ENCODE results near the gene MRPL54. TPM values are rescaled to one million over a fixed set of nuclear protein-coding genes. Genes with fewer than 3 reads are reported as not detected.
"Not testable (repeated sequence)": the region's sequence is repeated elsewhere in the genome, so short reads cannot be mapped to it uniquely, and the experiment has no call there.

Gene MRPL54
- total and polyA plus RNA-seq, 2 experiments from 2014 or later = 37.9 to 91.2 TPM

- TF ChIP-seq CTCF (IDR thresholded peaks at IDR 0.05; ENCODE audit: low read depth, low read length) = no peak
- Histone ChIP-seq H3K4me3 (no peak overlapping the region), H3K27ac (no peak overlapping the region), H3K36me3 (no peaks in the 10 kb centered on the region), H3K9me3 (ENCODE audit: low read depth) (no peaks in the 10 kb centered on the region), H3K4me1 (ENCODE audit: low read depth) (peaks cover 3% of the 10 kb centered on the region), H3K27me3 (no peaks in the 10 kb centered on the region)
- DNase-seq (ENCODE audit: low read depth in 1 of 2, low spot score in 1 of 2) = no peak
These were observed 51.3 kb downstream of the MRPL54 start for GRCh38 chr19:3813473-3814392.

GRCh38 chr19:3814648-3815047 lies 52.2 kb downstream of the MRPL54 start:
- H3K27ac ChIP-seq = no peak overlapping the region
- peaks cover 4% of the 10 kb centered on the region for H3K4me1 ChIP-seq (ENCODE audit: low read depth)
- no peak overlapping the region for H3K4me3 ChIP-seq
- TF ChIP-seq CTCF (IDR thresholded peaks at IDR 0.05; ENCODE audit: low read depth, low read length) = no peak
- H3K9me3 ChIP-seq (ENCODE audit: low read depth) = no peaks in the 10 kb centered on the region
- no peak for DNase-seq (ENCODE audit: low read depth in 1 of 2, low spot score in 1 of 2)
- no peaks in the 10 kb centered on the region for H3K36me3 ChIP-seq
- no peaks in the 10 kb centered on the region for H3K27me3 ChIP-seq

GRCh38 chr19:3816148-3816547 lies 53.7 kb downstream of the MRPL54 start:
- not testable (repeated sequence) for H3K27ac ChIP-seq; H3K36me3 ChIP-seq; DNase-seq (ENCODE audit: low read depth in 1 of 2, low spot score in 1 of 2); H3K4me3 ChIP-seq; H3K27me3 ChIP-seq; H3K9me3 ChIP-seq (ENCODE audit: low read depth); H3K4me1 ChIP-seq (ENCODE audit: low read depth)

- DNase-seq (ENCODE audit: low read depth in 1 of 2, low spot score in 1 of 2) = no peak
- H3K4me1 ChIP-seq (ENCODE audit: low read depth) = peaks cover 4% of the 10 kb centered on the region
- TF ChIP-seq CTCF (IDR thresholded peaks at IDR 0.05; ENCODE audit: low read depth, low read length) = no peak
- no peaks in the 10 kb centered on the region for H3K9me3 ChIP-seq (ENCODE audit: low read depth)
- no peak overlapping the region for H3K4me3 ChIP-seq
- H3K36me3 ChIP-seq = no peaks in the 10 kb centered on the region
- H3K27me3 ChIP-seq = no peaks in the 10 kb centered on the region
- no peak overlapping the region for H3K27ac ChIP-seq
These were observed 54.2 kb downstream of the MRPL54 start for GRCh38 chr19:3816566-3817218.

Other genes starting within 250 kb of the MRPL54 start
- 1.9 and 5.4 TPM in 2 replicates for gene TEKTIP1, start 223.5 kb upstream of the MRPL54 start, total RNA-seq
- 4.0 and 5.9 TPM in 2 replicates for gene TEKTIP1, start 223.5 kb upstream of the MRPL54 start, polyA plus RNA-seq
- 89.0 and 110 TPM in 2 replicates for gene MFSD12, start 205.1 kb upstream of the MRPL54 start, total RNA-seq
- gene MFSD12, start 205.1 kb upstream of the MRPL54 start, polyA plus RNA-seq = 51.5 and 71.8 TPM in 2 replicates
- 202 and 253 TPM in 2 replicates for gene HMG20B, start 189.7 kb upstream of the MRPL54 start, total RNA-seq
- gene HMG20B, start 189.7 kb upstream of the MRPL54 start, polyA plus RNA-seq = 154 and 177 TPM in 2 replicates
- 0.28 and 0.54 TPM in 2 replicates for gene GIPC3, start 177.2 kb upstream of the MRPL54 start, total RNA-seq
- 0.13 and 2.2 TPM in 2 replicates for gene GIPC3, start 177.2 kb upstream of the MRPL54 start, polyA plus RNA-seq
- 0.15 and 0.18 TPM in 2 replicates for gene TBXA2R, start 155.8 kb upstream of the MRPL54 start, total RNA-seq
- 0.40 and 1.0 TPM in 2 replicates for gene TBXA2R, start 155.8 kb upstream of the MRPL54 start, polyA plus RNA-seq
- 31.0 and 49.0 TPM in 2 replicates for gene CACTIN, start 135.9 kb upstream of the MRPL54 start, total RNA-seq
- 19.4 and 20.1 TPM in 2 replicates for gene CACTIN, start 135.9 kb upstream of the MRPL54 start, polyA plus RNA-seq
- gene PIP5K1C, start 62.2 kb upstream of the MRPL54 start, total RNA-seq = 24.1 and 28.4 TPM in 2 replicates
- 21.0 and 21.8 TPM in 2 replicates for gene PIP5K1C, start 62.2 kb upstream of the MRPL54 start, polyA plus RNA-seq
- gene TJP3, start 54.3 kb upstream of the MRPL54 start, total RNA-seq = 2.8 and 5.2 TPM in 2 replicates
- gene TJP3, start 54.3 kb upstream of the MRPL54 start, polyA plus RNA-seq = 3.0 and 5.0 TPM in 2 replicates
- gene APBA3, start 990 bp upstream of the MRPL54 start, total RNA-seq = 39.9 and 49.4 TPM in 2 replicates
- gene APBA3, start 990 bp upstream of the MRPL54 start, polyA plus RNA-seq = 29.4 and 34.3 TPM in 2 replicates
- not detected in 2 replicates for gene RAX2, start 9.5 kb downstream of the MRPL54 start, total RNA-seq
- not detected in 2 replicates for gene RAX2, start 9.5 kb downstream of the MRPL54 start, polyA plus RNA-seq
- gene MATK, start 23.7 kb downstream of the MRPL54 start, total RNA-seq = 4.9 and 6.9 TPM in 2 replicates
- 4.8 and 7.4 TPM in 2 replicates for gene MATK, start 23.7 kb downstream of the MRPL54 start, polyA plus RNA-seq
- 18.8 and 24.2 TPM in 2 replicates for gene ZFR2, start 106.4 kb downstream of the MRPL54 start, total RNA-seq
- gene ZFR2, start 106.4 kb downstream of the MRPL54 start, polyA plus RNA-seq = 43.0 and 44.7 TPM in 2 replicates
- 0.15 and 0.25 TPM in 2 replicates for gene ATCAY, start 118.0 kb downstream of the MRPL54 start, total RNA-seq
- 0.29 and 0.40 TPM in 2 replicates for gene ATCAY, start 118.0 kb downstream of the MRPL54 start, polyA plus RNA-seq
- 32.9 and 46.5 TPM in 2 replicates for gene NMRK2, start 170.4 kb downstream of the MRPL54 start, total RNA-seq
- 34.3 and 39.4 TPM in 2 replicates for gene NMRK2, start 170.4 kb downstream of the MRPL54 start, polyA plus RNA-seq
- 133 and 157 TPM in 2 replicates for gene DAPK3, start 208.4 kb downstream of the MRPL54 start, total RNA-seq
- gene DAPK3, start 208.4 kb downstream of the MRPL54 start, polyA plus RNA-seq = 72.1 and 90.2 TPM in 2 replicates
- gene EEF2, start 222.8 kb downstream of the MRPL54 start, total RNA-seq = 2,213 and 2,849 TPM in 2 replicates
- gene EEF2, start 222.8 kb downstream of the MRPL54 start, polyA plus RNA-seq = 316 and 530 TPM in 2 replicates
- 32.6 and 35.4 TPM in 2 replicates for gene PIAS4, start 245.1 kb downstream of the MRPL54 start, total RNA-seq
- gene PIAS4, start 245.1 kb downstream of the MRPL54 start, polyA plus RNA-seq = 9.6 and 11.3 TPM in 2 replicates